GDM1 (cell line): ENCODE data around the gene SLC19A2.
"Not testable (repeated sequence)": the region's sequence is repeated elsewhere in the genome, so short reads cannot be mapped to it uniquely, and the experiment has no call there.

Experiments
- DNase-seq: peaks from one replicate; lab custom pipeline; 2025; lab: John Stamatoyannopoulos, UW

The SLC19A2 gene

DNA sequence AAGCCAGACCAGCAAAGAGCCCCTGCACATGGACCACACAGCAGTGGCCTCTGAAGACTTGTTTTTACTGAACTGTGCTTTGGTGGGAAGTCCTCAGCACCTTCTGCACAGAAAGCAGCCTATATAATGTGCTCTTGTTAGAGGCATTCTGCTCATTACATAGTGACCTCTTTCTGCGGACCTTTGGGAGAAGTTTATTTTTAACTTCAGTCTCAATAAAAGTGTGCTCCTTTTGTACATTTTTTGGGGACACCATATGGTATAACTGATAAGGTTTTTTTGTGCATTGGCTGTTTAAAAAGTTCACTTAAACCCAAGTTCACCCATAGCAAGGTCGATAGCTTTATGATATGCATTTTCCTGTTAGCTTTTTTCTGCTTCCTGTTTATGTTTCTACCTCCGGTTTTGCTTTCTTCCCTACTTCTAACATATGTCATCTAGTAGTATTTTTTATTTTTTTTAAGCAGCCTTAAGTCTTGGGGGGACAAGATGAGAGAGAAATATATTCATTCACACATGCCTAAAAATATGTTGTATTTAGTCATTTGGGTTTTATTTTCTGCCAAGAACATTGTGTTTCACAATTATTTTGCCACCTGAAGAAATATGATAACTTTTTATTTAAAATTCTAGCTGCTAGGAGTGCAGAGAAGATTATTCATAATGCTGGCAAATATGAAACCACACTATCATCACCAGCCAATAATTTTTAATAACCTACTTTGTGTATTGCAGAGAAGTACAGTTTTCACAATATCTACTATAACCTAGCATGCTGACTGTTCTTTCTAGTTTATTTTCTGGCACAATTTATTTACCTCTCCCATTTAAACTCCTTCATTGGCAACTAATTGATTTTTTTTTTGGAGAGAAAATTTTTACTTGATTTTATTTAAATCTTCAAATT lies 22.9 kb upstream of the SLC19A2 start:
- DNase-seq, result no peak

DNA sequence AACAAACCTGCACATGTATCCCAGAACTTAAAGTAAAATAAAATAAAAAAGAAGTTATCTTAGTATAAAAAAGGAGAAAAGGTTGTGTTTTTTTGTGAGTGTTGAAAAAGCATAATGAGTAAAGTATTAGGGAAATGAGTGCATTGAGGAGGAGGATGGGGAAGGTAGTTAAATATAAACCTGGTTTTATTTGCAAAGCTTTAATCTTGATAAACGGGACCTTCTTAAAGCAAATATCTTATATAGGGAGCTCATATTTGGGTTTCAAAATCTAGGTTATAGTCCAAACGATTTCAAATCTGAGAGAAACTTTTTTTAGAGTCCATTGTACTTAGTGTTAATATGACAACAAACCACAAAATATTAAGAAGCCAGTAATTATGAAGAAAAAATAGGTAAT lies 21.7 kb upstream of the SLC19A2 start:
- no peak for DNase-seq

DNA sequence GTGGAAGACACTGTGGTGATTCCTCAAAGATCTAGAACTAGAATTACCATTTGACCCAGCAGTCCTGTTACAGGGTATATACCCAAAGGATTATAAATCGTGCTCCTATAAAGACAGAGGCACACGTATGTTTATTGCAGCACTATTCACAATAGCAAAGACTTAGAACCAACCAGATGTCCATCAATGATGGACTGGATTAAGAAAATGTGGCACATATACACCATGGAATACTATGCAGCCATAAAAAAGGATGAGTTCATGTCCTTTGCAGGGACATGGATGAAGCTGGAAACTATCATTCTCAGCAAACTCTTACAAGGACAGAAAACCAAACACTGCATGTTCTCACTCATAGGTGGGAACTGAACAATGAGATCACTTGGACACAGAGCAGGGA lies 17.9 kb upstream of the SLC19A2 start:
- not testable (repeated sequence) for DNase-seq

DNA sequence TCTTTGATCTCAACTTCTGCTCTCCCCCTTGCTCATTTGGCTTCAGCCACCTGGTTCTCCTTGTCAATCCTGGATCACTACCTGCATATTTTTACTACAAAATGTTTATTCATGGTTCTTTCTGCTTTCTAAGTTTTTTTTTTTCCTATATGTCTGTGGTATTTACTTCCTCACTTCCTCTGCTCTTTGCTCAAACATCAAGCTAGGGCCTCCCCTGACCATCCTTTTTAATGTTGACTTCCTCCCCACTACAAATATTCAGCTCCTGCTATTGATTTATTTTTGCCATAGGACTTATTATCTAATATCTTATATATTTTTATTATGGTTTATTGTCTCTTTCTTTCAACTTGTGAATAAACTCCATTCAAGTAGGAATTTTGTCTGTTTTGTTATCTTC lies 14.1 kb upstream of the SLC19A2 start:
- DNase-seq, result no peak

DNA sequence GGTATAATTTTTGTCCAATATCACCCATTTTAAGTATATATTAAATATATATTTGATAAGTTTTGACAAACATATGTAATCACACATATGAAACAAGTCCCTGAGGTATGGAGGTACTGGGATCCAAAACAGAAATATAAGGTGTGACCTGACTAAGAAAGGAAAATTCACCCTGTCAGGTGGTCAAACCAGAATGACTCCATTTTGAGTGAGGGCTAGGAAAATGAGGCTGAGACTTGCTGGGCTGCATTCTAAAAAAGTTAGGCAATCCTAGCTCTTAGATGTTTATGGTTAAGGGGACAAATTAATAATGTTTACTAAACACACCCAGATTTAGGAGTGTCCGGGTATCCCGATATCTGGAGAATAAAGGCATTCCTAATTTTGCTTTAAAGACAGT lies 11.6 kb upstream of the SLC19A2 start:
- no peak for DNase-seq

DNA sequence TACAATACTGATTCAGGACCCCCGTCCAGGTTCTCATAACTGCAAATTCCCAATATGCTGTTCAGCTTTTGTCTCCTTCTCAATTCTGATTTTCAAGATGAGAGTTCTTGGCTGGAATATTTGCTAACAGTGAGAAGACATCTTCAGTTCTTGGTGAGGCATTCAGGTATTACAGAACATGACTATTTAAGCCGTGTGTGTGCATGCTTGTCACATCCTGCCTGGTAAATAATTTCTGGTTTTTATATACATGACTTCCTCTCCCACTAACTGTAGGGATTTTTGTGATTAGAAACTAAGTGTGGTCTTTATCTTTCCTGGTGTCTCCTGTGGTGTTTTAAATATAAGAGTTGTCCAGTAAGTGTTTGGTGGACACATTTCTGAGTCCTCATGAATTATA lies 10.2 kb upstream of the SLC19A2 start:
- DNase-seq, result no peak

DNA sequence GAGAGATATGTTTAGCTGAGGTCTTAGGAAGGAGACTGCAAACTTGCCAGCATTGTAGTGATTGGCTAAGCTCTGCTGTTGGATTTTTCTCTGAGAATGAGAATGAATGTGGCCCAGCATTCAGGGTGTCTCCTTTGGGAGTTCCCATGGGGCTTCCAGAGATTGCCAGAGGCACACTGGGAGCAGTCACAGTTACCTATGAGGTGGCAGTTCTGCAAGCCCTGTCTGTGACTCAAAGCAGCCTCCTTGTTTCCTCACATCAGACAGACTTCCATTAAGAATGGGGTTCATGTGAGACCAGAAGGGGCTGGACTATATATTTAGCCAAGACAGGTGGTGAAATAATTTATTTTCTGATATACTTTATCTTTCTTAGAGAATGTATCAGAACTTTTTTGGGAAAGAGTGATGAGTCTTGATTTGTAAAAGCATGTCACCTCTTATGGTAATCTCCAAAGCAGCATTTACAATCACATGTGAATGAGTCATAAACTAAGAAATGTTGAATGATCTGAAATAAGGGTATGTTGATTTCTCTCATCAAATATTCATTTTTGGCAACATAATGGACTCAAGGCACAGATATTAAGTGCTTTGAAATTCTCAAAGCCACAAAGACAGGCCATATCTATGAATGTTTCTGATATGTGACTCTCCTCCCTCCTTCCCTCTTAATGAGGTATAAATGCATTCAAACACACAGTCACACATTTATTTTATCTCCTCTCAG lies 9.5 kb upstream of the SLC19A2 start:
- no peak for DNase-seq

DNA sequence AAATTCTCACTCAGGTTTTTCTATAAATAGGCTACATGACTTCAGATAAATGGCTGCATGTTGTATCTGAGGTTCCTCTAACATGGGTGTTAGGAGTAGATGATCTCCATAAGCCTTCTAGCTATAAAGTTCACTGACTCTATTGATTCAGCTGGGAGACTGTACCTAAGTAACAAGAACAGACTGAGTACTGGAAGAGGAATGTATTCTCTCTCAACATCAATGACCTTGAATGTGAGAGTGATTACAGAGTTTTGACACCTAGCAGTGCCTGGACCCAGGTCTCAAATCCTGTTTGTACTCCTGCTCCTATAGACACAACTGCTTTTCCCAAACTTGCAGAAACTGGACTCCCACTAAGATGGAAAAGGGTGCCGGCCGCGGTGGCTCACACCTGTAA lies 8.6 kb upstream of the SLC19A2 start:
- no peak for DNase-seq

DNA sequence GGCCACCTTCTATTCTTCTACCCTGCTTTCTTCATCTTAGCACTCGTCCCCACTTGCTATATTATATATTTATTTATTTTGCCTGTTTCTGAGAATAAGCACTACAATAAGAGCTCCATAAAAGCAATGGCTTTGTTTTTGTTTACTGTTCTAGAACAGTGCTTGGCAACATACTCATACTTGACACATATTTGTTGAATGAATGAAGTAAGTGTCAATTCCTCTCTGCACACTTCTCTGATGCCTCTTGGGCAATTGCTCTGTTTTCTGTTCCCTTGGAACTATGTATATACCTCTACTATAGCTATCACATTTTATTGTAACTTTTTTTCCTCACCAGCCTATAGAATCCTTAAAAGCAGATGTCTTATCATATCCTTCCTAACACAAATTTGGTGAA lies 7.5 kb upstream of the SLC19A2 start:
- DNase-seq, result no peak

DNA sequence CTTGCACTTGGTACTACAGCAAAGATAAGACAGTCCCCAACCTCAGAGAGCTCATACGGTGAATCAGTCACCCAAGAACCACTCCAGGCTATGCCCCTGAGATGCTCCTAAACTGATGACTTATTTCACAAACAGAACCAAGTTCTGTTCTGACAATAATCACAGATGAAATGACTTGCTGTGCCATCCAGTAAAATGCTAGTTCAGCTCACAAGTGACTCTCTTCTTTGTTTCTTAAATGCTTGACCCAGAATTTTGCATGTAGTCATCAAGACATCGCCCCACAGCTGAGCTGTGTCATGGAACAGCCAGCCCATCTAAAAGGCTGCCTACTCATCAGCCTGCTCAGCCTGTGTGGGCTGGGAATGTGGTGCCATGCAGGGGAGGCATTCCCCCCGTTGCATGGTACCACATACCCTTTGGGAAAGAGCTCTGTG lies 6.1 kb upstream of the SLC19A2 start:
- no peak for DNase-seq

DNA sequence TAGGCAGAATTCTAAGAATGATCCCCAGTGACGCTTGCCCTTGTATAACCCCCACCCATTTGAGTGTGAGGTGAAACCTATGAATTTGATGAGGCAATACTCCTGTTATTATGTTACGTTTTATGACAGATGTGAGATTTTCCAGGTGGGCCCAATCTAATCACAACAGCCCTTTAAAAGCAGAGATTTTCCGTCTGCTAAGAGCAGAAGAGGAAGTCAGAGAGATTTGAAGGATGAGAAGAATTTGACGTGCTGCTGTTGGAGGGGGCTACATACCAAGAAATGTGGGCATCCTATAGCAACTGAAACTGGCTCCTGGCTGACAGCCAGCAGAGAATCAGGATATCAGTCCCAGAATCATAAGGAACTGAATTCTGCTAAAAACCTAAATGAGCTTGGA lies 2.4 kb upstream of the SLC19A2 start:
- DNase-seq, result no peak

DNA sequence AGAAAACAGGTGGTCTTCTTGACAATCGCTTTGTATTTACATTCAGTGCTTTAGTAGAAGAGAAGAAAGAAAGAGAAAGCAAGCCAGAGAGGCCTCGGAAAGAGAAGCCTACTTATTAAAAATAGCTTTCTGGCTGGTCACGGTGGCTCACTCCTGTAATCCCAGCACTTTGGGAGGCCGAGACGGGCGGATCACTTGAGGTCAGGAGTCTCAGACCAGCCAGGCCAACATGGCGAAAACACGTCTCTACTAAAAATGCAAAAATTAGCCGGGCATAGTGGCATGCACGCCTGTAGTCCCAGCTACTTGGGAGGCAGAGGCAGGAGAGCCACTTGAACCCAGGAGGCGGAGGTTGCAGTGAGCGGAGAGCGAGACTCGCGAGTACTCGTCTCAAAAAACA lies 1.8 kb upstream of the SLC19A2 start:
- DNase-seq, result no peak

DNA sequence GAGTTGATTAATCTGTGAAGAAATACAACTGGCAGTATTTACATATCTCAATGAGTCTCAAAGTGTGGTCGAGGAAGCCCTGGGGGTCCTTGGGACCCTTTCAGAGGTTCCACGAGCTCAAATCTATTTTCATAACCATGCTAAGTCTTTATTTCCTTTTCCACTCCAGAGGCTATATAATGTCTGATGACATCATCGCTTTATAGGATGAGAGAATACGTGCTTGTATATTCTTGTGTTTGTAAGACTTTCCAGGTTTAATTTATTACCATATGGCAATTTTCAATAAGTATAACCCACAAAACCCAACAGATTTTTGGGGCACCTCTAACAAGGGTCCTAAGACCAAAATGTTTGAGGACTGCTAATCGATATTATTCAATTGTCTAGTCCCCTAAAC lies 1.4 kb upstream of the SLC19A2 start:
- DNase-seq, result no peak

DNA sequence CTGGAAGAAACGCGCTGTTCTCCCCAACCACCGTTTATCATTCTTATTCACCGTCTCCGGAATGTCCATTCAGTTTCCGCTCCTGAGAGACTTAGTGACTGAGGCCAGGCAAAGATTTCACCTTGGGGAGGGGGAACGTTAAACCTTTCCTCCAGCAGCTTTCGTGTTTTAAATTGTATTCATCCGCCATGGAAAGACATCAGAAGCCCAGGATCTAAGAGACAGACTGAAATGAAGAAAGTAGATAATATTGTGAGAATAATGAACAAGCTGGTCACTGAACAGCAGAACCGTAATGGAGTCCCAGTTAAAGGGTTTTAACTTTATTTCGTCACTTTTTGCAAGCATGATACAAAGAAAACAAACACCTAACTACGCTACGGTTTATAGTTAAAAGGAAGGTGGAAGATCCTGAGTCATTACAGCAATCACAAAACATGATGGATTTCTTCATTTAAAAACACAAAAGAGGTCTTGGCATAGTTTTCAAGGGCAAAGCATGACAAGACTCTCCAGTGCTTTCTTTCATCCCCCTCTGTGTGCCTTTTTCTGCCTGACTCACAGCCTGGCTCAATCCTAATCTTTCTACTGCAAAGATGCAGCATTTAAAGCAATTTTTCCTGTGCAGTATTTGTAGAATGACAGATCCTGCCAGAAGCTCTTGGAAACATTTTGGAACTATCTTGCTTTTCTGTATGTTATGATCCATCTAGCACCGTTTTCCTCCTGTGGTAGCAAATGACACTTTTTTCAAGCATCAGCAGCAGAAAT lies 722 bp upstream of the SLC19A2 start:
- DNase-seq, result no peak

DNA sequence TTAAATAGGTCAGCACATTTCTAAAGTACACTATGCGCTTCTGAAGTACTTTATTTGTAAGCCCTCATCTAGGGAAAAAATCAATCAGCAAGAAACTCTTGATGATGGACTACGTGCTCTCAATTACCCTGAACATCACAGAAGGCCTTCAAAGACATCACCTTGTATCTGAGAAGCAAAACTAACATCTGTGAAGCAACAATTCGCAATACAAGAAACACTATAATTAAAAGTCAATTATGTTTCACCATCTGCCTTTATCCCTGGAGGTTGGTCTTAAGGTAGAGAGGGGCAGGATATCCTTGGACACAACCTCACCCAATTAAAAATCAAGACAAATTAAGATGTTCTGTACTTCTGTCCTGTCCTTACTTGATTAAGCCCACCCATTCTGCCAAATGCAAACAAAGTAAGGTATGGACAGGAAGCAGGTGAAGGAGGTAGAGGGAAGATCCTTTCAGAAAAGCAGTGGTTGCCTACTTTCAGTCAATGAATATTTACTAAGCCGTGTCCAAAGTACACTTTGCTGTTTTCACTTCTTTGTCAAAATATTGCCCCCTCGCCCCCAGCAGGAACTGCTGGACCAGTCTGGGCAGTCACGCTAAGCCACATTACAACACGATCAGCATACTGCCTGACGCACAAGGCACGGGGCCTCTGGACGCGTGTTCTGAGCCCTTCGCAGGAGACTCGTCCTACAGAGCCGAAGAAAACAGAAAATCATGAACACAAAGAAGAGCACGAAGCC lies 887 bp downstream of the SLC19A2 start:
- DNase-seq, result no peak

DNA sequence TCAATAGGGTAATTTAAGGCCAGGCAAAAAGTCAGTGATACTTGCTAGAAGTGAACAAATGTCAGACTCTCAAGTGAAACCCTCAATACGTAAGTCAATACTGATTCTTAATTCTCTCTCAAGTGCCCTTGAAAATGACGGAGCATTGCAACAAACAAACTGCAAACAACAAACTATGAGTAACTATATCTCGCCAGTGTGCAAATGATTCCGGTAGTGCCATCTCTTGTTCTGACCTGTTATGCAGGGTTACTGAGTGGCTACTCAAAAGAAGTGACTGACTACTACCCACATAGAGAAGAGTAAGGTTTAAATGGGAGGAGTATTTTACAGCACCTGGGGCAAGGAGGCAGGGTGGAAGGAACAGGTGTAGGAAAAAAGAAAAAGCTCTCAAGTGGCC lies 1.6 kb downstream of the SLC19A2 start:
- no peak for DNase-seq

DNA sequence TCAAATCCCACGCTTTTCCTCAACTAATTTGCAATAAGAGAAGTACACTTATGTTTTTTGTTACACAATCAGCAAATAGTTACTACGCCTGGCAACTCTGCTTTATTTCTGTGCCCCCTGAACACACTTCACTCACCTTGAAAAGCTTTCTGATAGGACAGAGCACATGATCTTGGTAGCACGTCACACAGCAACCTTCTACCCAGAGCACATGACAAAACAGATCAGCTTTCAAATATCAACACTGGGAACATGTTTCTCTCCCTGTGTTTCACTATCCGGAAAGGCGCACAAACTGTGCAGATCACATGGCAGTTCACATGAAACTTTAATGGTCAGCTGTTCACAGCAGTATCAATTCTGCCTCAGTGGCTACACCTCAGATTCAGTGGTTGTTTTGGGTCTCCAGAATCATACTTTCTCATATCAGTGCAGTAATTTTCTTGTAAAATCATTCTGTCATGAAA lies 2.2 kb downstream of the SLC19A2 start:
- no peak for DNase-seq

DNA sequence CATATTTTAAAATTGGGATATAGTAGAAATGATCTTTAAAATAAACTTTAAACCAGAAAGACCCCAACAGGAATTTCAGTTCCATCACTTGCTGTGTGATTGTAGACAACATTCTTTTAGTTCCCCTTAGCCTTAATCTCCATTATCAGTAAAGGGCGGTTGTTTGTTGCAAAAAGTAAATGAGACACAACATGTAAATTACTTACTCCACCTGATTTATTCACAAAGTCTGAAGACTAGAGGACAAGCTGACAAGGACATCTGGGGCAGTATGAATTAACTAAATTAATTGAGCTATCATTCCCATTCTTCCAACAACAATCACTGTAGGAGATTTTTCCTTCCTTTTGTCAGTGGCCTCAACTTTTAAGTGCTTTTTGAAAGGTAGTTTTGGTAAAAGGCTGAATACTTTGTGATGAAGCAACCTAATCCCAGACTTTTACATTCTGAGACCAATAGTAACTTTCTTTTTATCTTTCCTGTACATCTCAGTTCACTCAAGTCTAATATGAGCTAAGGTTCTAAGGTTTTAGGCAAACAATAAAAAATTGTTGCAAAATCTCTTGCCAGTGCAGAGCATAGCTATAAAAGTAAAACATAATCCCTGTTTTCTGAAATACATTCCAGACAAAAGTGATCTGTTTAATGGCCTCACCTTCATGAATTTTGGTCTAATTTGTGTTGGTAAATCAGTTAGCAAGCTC lies 6.2 kb downstream of the SLC19A2 start:
- DNase-seq, result no peak

DNA sequence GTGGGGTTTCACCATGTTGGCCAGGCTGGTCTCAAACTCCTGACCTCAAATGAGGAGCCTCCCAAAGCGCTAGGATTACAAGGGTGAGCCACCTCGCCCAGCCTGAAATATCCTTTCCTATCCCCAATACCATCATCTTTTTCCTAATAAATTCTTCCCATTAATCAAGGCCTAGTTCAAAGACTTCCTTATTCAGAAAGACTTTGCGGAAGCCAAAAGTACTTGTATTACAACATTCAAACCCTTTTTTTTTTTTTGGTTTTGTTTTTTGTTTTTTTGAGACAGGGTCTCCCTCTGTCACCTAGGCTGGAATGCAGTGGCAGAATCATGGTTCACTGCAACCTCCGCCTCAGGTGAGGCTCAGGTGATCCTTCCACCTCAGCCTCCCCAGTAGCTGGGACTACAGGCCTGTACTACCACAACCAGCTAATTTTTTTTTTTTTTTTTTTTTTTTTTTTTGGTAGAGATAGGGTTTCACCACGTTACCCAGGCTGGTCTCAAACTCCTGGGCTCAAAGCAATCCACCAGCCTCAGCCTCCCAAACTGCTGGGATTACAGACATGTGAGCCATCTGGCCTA lies 7.6 kb downstream of the SLC19A2 start:
- no peak for DNase-seq

DNA sequence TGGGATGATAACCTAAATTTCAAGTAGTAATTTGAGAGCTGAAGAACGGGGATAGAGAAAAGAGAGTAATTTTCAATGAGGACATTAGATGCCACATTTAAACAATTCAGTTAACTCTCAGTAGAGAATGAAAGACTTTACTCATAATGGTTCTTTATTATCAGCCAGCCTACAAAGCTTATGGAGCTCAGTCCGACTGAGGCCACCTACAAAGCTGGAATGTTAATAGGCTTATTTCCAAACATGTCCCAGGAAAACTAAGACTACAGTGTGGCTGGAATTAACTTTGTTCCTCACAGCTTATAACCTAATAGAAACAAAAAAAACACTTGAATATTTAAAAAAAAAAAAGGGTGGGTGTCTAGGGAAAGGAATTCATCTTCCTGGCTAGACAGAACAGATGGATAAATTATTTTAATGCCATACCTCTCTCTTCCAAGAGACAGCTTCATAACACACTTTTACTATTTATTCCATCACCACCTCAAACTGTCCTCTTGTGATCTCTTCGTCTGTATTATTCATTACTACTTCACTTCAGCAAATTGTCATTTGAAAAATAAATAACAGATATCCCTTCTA lies 9.8 kb downstream of the SLC19A2 start:
- DNase-seq, result no peak
